Occipital lobe (tissue), 2 donors: ENCODE measurements around the gene TSHZ2. TPM values are rescaled to one million over a fixed set of nuclear protein-coding genes. Genes with fewer than 3 reads are reported as not detected.
"Not testable (repeated sequence)": the region's sequence is repeated elsewhere in the genome, so short reads cannot be mapped to it uniquely, and the experiment has no call there.

Experiments used
- DNase-seq: peaks from one replicate; lab custom pipeline; 2025; lab: John Stamatoyannopoulos, UW
- total RNA-seq: library from RNA; depleted of rRNA; stranded (reverse); fragments of >200 nt; gene quantifications from one replicate; pipeline ENCODE4 v1.2.3, GENCODE V29; 2014

TSHZ2 gene
- total RNA-seq, 1 donor from 2014 or later, result 0.31 TPM

DNA sequence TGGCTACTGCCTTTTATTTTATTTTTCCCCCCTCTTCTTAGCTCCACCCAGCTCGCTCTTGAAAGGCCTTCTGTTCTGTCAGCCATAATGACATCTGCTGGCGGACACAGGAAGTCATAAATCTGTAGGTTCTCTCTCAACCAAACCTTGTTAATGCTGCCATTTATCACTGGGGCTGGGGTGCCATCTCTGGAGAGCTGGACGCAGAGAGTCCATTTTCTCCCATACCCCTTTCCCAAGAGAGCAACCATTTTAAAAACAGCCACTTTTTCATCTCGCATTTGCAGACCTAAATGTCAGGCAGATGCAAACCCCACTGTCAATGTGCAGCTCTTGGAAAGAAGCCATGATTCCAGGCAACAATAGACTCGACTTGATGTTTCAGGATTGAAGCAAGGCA lies 13.0 kb upstream of the TSHZ2 start:
- DNase-seq, result no peak

GRCh38 chr20:52962183-52962582 lies 10.0 kb upstream of the TSHZ2 start:
- DNase-seq, result no peak

GRCh38 chr20:52963131-52963530 lies 9.0 kb upstream of the TSHZ2 start:
- no peak for DNase-seq

GRCh38 chr20:52964131-52964530 lies 8.0 kb upstream of the TSHZ2 start:
- DNase-seq, result no peak

DNA sequence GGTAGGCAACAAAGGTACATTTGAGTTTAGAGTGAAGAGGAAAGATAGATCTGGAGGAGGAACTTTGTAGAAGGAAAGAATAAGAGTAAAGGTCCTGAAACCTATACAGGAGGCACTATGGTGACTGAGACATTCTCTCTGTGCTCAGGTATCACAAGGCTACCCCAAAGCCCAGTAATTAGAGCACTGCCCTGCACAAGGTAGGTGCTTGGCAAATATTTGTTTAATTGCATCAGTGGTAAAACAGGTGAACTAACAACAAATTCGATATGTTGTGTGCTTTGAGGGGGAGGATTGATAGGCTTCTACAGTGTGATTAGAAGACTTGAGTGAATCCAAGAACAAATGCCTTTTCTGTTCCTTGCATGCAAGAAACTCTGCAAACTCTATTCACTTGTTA lies 6.8 kb upstream of the TSHZ2 start:
- no peak for DNase-seq

DNA sequence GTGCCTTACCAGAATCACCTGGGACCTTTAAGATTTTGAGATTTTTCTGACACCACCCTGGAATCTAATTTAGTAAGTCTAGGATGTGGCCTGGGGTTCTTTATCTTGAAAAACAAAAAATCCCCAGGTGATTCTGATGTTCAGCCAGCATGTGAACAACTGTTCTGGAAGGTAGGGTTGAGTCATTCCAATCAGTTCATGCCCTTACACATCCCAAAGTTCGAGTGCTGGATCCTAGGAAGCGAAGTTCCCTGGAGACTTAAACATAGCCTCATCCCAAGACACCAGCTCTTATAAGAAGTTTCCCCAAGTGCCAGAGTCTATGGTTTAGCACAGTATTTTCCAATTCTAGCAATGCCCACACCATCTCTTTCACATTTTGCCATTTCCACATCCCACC lies 6.3 kb upstream of the TSHZ2 start:
- DNase-seq, result no peak

DNA sequence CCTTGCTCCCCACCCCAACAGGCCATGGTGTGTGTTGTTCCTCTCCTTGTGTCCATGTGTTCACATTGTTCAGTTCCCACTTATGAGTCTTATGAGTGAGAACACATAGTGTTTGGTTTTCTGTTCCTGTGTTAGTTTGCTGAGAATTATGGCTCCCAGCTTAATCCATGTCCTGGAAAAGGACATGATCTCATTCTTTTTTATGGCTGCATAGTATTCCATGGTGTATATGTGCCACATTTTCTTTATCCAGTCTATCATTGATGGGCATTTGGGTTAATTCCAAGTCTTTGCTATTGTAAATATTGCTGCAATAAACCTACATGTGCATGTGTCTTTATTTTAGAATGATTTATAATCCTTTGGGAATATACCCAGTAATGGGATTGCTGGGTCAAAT lies 5.6 kb upstream of the TSHZ2 start:
- not testable (repeated sequence) for DNase-seq

DNA sequence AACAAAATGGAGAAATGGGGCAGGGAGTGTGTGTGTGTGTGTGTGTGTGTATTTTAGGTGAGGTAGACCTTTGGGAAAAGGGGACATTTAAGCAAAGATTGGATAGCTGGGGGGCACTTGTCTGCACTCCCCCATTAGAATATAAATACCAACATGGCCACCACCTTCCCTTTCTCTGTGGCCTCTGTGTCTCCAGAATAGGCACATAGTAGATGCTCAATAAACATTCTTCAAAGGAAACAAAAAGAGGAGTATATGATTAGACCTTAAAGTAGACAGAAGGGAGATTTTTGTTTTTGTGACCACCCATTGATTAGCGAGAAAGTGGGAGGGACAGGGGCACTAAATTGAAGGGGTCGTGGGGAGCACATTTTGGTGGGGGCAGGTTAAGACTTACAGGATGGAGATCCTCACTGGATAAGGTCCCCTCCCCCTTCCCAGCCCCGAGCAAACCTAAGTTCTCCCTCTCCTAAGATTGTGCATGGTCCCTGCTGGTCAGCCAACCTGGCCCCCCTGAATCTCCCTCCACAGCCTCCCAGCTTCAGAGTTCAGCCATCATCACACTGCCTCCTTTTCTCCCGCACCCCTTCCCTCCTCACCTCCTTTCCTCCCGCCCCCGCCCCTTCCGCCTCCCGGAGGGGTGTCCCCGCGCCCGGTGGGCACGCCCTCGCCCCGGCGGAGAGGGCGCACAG lies 514 bp upstream of the TSHZ2 start:
- DNase-seq, result no peak

DNA sequence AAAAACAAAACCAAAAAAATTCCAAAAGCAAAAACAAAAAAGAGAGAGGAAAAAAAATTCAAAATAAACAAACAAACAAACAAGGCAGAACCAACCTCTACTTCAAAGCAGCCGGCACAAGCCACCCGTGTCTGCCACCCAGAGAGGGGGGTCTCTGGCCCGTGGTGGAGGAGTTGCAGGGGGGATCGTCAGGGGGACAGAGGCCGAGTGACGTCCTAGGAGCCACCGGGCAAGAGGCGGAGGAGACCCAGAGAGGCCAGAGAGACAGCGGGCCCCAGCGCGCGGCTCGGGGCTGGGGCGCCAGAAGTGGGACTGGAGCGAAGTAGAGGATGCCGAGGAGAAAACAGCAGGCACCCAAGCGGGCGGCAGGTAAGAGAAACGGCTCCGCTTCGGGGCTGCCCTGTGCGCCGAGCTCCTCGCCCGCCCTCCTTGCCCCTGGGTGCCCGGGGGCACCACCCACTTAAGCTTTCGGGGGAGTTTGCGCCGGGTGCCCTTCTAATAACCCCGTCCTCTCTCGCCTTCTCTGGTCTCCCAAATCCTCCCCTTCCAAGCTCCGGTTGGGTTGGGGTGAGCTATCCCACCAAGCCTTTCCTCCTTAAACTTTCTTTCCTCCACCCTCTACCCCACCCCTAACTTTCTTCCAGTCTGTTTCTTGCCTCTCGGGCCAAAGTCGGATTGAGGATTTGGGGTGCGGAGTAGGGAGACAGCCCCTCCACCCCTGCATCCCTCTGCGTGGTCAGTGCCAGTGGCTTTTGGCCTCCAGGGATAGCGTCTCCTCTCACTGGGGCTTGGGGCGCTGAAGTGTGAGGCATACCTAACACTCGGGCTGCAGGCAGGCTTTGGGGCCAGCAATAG lies 1.0 kb downstream of the TSHZ2 start:
- DNase-seq, result no peak

DNA sequence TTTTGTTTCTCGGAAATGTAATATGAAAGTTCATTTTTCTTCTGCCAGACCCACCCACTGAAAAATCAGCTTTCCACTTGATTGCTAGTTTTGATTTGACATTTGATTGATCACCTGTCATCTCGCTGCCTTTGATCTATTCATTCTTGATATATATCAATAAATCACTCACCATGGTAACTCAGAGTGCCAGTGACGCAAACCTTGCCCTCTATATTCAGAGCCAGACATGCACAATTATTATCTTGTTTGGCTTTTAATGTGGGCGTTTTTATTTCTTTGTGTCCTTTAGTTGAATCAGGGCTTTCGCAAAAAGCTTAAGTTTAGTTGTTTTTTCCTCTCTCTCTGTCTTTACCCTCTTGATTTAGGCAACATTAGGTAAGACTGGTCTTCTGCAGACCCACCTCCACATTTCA lies 2.0 kb downstream of the TSHZ2 start:
- DNase-seq, result no peak

DNA sequence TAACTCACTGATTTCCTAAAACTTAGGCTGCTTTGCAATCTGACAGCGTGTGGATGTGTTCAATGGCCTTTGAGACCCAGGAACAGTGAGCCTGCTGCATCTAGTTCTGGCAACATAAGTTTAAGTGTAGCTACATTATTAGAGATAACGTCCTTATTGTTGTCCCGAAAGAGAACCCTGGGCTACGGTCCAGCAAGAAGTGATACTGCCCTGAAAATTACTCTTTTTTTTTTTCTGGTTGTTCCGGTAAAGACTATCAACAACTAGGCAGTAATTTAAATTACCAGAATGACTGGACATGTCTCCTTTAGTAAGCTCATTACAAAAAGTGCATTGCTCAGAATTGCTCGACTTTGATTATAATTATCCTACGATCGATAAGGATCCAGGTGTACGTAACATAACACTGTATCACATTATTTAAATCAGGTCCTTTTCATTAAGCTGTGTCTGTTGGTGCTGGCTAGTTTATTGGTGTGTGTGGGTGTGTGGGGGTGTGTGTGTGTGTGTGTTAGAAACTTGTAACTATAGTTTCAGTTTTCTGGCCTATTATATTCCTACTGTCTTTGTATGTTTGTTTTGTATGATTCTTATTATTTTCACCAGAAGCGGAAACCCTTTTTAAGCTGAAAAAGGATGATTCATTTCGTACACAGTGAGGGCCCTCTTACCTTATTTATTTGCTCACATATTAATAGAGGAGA lies 3.0 kb downstream of the TSHZ2 start:
- DNase-seq, result no peak

- DNase-seq, result no peak
Measured at GRCh38 chr20:52975803-52976531, 3.8 kb downstream of the TSHZ2 start.

DNA sequence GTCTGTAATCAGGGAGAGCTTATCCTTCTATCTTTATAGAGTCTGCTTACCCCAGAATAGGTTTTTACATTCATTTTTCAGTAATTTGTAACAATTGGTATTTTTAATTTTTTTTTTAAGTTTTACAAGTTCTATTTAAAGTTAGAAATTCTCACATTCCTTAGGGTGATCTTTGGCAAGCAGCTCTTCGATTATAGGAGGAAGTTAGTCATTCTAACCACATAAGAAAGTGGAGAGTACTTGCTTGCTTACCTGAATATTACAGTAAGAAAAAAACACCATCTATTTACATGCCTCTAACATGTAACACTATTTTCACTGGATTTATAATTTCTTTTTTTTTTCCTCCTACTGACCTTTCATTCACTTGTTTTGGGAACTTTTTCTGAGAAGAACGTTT lies 6.7 kb downstream of the TSHZ2 start:
- DNase-seq, result no peak

- DNase-seq, result no peak
Measured at GRCh38 chr20:52981051-52981450, 8.9 kb downstream of the TSHZ2 start.

- DNase-seq, result no peak
Measured at GRCh38 chr20:52983726-52984450, 11.7 kb downstream of the TSHZ2 start.

GRCh38 chr20:52984451-52984810 lies 12.3 kb downstream of the TSHZ2 start:
- DNase-seq, result no peak

- no peak for DNase-seq
Measured at GRCh38 chr20:52985687-52986086, 13.5 kb downstream of the TSHZ2 start.

GRCh38 chr20:52987295-52987694 lies 15.1 kb downstream of the TSHZ2 start:
- no peak for DNase-seq

- DNase-seq, result no peak
Measured at GRCh38 chr20:52991830-52992229, 19.7 kb downstream of the TSHZ2 start.

- no peak for DNase-seq
Measured at GRCh38 chr20:52992632-52993031, 20.5 kb downstream of the TSHZ2 start.

DNA sequence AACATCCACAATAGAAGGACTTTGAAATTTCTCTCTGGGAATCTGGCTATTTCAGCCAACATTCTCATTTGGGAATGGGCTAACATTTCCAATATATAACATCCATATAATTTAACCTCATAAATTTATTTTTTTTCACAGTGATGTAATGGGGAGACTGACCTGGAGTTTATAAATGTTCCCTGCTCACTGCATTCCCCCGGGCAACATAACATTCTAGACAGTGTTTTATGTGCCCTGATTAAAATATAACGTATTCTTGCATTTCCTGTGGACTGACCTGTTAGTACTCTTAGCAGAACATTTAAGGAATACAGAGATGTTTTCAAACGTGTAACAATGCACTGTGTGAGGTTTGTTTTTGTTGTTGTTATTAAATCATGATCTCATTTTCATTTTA lies 20.9 kb downstream of the TSHZ2 start:
- DNase-seq, result no peak
